Astrocyte of the cerebellum (primary cell): ENCODE results near the gene DIAPH2.
A peak's percentile ranks its signal among the peaks of the same experiment; 100 is the strongest.

ENCODE experiments used
- DNase-seq: peaks from one replicate; pipeline ENCODE4 v3.0.0-alpha.2; 2011; ENCODE audit warnings: low read depth
- H3K4me3 ChIP-seq: 2 replicates; pipeline ENCODE4 v1.5.1; 2011; ENCODE audit warnings: mild to moderate bottlenecking, low read depth, low read length, moderate library complexity
- in situ Hi-C: cut with HindIII; loops from 2 replicates; pipeline ENCODE4 v1.10.0; 2017; ENCODE audit warnings: low sequenced_read_pairs
- TF ChIP-seq, protein P1 (sequence below): IDR thresholded peaks from 2 replicates; pipeline ENCODE4 v1.5.1; 2012; ENCODE audit warnings: low read length, low read depth, moderate library complexity, mild to moderate bottlenecking; ENCODE audit errors: missing control alignments

DIAPH2 gene

DNA sequence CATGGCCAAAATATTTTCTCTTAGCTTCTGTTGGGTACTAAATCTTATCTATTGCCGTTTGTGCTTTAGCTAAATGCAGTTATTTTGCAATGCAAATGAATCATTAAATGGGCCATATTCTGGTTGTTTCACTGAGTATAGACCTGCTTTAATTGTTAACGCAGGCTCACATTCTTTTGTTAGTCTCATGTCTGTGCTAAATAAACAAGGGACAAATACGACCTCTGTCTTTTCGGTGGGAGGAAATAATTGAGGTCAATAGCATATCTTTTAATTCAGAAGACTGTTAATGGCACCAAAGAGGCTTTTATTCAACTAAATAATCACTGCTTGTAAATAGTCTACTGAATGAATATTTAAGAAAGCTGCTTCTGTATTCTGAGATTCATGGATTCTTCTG lies 76.9 kb downstream of the DIAPH2 start:
- in situ Hi-C loops = no loop called here
- TF ChIP-seq, protein P1, sequence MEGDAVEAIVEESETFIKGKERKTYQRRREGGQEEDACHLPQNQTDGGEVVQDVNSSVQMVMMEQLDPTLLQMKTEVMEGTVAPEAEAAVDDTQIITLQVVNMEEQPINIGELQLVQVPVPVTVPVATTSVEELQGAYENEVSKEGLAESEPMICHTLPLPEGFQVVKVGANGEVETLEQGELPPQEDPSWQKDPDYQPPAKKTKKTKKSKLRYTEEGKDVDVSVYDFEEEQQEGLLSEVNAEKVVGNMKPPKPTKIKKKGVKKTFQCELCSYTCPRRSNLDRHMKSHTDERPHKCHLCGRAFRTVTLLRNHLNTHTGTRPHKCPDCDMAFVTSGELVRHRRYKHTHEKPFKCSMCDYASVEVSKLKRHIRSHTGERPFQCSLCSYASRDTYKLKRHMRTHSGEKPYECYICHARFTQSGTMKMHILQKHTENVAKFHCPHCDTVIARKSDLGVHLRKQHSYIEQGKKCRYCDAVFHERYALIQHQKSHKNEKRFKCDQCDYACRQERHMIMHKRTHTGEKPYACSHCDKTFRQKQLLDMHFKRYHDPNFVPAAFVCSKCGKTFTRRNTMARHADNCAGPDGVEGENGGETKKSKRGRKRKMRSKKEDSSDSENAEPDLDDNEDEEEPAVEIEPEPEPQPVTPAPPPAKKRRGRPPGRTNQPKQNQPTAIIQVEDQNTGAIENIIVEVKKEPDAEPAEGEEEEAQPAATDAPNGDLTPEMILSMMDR = no peak

DNA sequence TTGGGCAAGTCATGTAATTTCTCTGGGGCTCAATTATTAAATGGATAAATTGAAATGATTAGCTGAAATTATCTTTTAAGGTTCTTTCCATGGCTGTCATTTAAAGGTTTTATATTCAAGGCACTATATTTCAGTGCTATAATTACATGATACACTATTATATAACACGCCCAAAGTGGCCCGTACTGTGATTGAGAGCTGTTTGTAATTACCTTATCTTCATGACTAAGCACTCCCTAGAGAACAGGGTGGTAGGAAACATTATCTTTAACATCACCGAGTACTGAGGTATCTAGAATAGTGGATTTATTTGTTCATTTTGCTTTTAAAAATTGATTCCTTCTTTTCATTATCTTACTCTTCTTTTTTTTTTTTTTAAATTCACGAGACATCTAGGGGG lies 79.0 kb downstream of the DIAPH2 start:
- no peak overlapping the region for H3K4me3 ChIP-seq
- TF ChIP-seq, protein P1 = no peak
- in situ Hi-C loops = no loop called here
- DNase-seq = no peak

More for the DNA sequence above, 76.9 kb downstream of the DIAPH2 start:
- no peak for DNase-seq
- no peak overlapping the region for H3K4me3 ChIP-seq

DNA sequence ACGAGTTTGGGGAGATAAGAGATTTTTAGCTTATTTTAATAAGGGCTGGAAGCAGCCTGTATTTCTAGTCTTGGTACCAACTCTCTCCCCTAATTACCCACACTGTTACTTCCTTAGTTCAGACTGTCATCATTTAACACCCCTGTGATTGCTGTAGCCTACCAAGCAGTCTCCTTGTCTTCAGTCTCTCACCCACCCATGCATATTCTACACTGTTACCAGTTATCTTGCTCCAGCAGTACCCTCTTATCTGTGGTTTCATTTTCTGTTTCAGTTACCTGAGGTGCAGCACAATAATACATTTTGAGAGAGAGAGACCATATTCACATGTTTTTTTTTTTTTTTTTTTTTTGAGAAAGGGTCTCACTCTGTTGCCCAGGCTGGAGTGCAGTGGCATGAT lies 80.2 kb downstream of the DIAPH2 start:
- in situ Hi-C loops = no loop called here
- no peak for DNase-seq
- TF ChIP-seq, protein P1 = no peak
- no peak overlapping the region for H3K4me3 ChIP-seq

DNA sequence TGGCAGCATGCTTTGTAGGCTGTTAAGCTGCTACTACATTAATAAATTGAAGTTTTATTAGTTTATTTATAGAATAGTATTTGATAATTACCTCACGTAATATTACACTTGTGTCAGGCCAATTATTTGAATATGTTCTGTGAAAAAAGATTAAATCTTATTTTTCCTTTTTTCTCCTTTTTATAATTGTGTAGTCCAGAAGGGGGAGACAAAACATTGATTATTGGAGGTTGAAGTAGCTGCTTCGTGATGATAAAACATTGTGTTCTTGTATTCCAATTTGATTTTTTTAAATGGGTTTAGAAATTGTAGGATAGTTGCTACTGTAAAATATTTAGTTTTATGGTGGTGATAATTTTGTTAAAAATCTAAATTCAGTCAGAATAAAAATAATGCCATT lies 85.7 kb downstream of the DIAPH2 start:
- no peak overlapping the region for H3K4me3 ChIP-seq
- in situ Hi-C loops = no loop called here
- peak; percentile 2 for DNase-seq
- TF ChIP-seq, protein P1 = peak; percentile 4

DNA sequence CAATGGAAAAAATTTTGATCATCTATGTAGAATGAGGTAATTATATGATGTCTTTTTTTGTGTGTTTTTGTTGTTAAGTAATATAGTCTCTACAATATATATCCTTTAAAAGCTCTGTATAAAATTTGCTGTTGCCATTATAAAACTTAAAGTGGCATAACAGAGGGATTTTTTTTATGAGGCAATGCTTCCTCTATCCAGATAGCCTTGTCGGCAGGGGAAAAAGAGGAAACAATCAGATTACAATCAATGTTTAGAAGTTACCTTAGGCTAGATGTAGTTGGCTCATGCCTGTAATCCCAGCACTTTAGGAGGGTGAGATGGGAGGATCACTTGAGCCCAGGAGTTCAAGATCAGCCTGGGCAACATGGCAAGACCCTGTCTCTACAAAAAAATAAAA lies 86.8 kb downstream of the DIAPH2 start:
- H3K4me3 ChIP-seq = no peak overlapping the region
- no peak for DNase-seq
- in situ Hi-C loops = no loop called here
- TF ChIP-seq, protein P1 = no peak

DNA sequence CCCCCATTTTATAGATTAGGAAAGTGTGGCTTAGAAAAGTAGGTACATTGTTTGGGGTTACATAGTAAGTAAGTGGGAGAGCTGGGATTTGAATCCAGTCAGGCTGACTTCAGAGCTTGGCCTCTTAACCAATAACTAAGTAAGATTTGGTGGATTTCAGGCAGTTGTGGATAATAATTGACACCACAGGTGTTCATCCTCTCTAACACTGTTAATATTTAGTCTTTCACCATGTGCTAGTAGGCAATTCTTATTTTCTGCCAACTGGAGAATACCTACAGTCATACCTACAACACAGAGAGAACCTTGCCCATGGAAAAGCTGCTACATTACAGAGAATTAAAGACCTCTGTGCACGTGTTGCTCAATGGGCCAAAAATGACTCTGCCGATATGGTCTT lies 89.5 kb downstream of the DIAPH2 start:
- DNase-seq = no peak
- in situ Hi-C loops = no loop called here
- TF ChIP-seq, protein P1 = no peak
- no peak overlapping the region for H3K4me3 ChIP-seq

DNA sequence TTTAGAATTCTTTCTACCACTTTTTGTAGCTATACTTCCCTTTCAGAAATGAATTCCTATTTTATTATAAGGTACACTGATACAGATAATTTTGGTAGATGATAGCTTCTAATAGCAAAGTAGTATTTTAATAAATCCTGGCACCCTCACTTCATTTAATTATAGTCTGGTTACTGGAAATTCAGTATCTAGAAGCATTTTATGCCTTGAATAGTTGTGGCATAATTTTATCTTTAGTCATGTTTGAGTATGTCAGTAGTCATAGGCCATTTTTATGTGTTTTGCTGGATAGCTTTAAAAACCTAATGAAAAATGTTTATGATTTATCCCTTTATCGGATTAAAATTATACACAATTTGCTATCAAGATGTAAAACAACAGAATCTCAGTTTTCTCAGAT lies 92.3 kb downstream of the DIAPH2 start:
- H3K4me3 ChIP-seq = no peak overlapping the region
- TF ChIP-seq, protein P1 = no peak
- no peak for DNase-seq
- in situ Hi-C loops = no loop called here
